Omental fat pad (tissue), 4 donors: ENCODE measurements around the gene TMEM186. TPM values are rescaled to one million over a fixed set of nuclear protein-coding genes. Genes with fewer than 3 reads are reported as not detected.
A peak's percentile ranks its signal among the peaks of the same experiment; 100 is the strongest.
"Not testable (repeated sequence)": the region's sequence is repeated elsewhere in the genome, so short reads cannot be mapped to it uniquely, and the experiment has no call there.

Experiments
- ATAC-seq: fragments of 150-250 bp; one replicate; pipeline ENCODE4 v1.9.1; 2016; ENCODE audit warnings: mild to moderate bottlenecking, moderate library complexity; ENCODE audit not compliant: low FRiP score
- DNase-seq: peaks from one replicate; pipeline ENCODE4 v3.0.0-alpha.2; 2019; ENCODE audit warnings: low spot score
- CTCF ChIP-seq, 3 donors: fragments of 450-650 bp; IDR thresholded peaks; one replicate each; pipeline ENCODE4 v1.5.1; 2016 to 2017; ENCODE audit warnings: antibody characterized with exemption in 3 of 3, mild to moderate bottlenecking in 3 of 3, moderate library complexity in 2 of 3
- total RNA-seq, 4 donors: library from RNA; depleted of rRNA; stranded (reverse); fragments of >200 nt; gene quantifications; one replicate each; pipeline ENCODE4 v1.1.0, GENCODE V29; 2016

The TMEM186 gene
- total RNA-seq, 4 donors from 2014 or later: 3.6 to 8.2 (median 5.1) TPM

GRCh38 chr16:8760021-8760420 lies 37.4 kb downstream of the TMEM186 start:
- TF ChIP-seq CTCF (IDR thresholded peaks at IDR 0.05): no peak
- ATAC-seq (no peak), DNase-seq (no peak)

- DNase-seq (no peak), ATAC-seq (no peak)
- TF ChIP-seq CTCF (IDR thresholded peaks at IDR 0.05): no peak
These were observed 39.4 kb downstream of the TMEM186 start for GRCh38 chr16:8758022-8758421.

- ATAC-seq (no peak), DNase-seq (no peak)
- no peak for TF ChIP-seq CTCF (IDR thresholded peaks at IDR 0.05)
These were observed 40.7 kb downstream of the TMEM186 start for GRCh38 chr16:8756755-8757154.

GRCh38 chr16:8753416-8754054 lies 43.9 kb downstream of the TMEM186 start:
- DNase-seq (no peak), ATAC-seq (peak; percentile 81)
- TF ChIP-seq CTCF (IDR thresholded peaks at IDR 0.05): no peak

GRCh38 chr16:8752706-8753105 lies 44.7 kb downstream of the TMEM186 start:
- no peak for TF ChIP-seq CTCF (IDR thresholded peaks at IDR 0.05)
- no peak for DNase-seq
- no peak for ATAC-seq

- DNase-seq: no peak
- no peak for TF ChIP-seq CTCF (IDR thresholded peaks at IDR 0.05)
- peak; percentile 85 for ATAC-seq
These were observed 45.7 kb downstream of the TMEM186 start for GRCh38 chr16:8751481-8752311.

GRCh38 chr16:8748944-8749343 lies 48.5 kb downstream of the TMEM186 start:
- not testable (repeated sequence) for ATAC-seq, DNase-seq

Other genes with a start within 250 kb of the TMEM186 start
- not detected for gene TMEM114, start 207.1 kb downstream of the TMEM186 start, total RNA-seq
- gene METTL22, start 175.9 kb downstream of the TMEM186 start, total RNA-seq: 10 to 100 TPM; 16.7 to 40.0 (median 24.5) TPM
- gene ABAT, start 123.0 kb downstream of the TMEM186 start, total RNA-seq: 1 to 10 TPM; 5.5 to 8.4 (median 6.5) TPM
- gene PMM2, start 200 bp upstream of the TMEM186 start, total RNA-seq: 10 to 100 TPM; 35.9 to 98.6 (median 48.6) TPM
- gene CARHSP1, start 71.4 kb upstream of the TMEM186 start, total RNA-seq: 100 to 1,000 TPM in 3 of 4 donors, 10 to 100 TPM in 1; 89.3 to 135 (median 124) TPM
- not detected for gene LITAFD, start 84.7 kb upstream of the TMEM186 start, total RNA-seq
- gene USP7, start 166.3 kb upstream of the TMEM186 start, total RNA-seq: 100 to 1,000 TPM in 2 of 4 donors, 10 to 100 TPM in 2; 71.2 to 138 (median 97.0) TPM